ENCODE data around the gene CCDC51.
"Not testable (repeated sequence)": the region's sequence is repeated elsewhere in the genome, so short reads cannot be mapped to it uniquely, and the experiment has no call there.

CCDC51 gene

GRCh38 chr3:48467110-48467454 is 27.2 kb upstream of the CCDC51 start:
- peak overlapping the region; percentile 76 for H3K4me3 ChIP-seq (ENCODE audit: low read length)
- no peak for DNase-seq (ENCODE audit: low read depth, low spot score)

- H3K4me3 ChIP-seq (ENCODE audit: low read length) = peak overlapping the region; percentile 76
- DNase-seq (ENCODE audit: low read depth, low spot score) = no peak
Measured at GRCh38 chr3:48466386-48467109, 26.6 kb upstream of the CCDC51 start.

- H3K4me3 ChIP-seq (ENCODE audit: low read length) = peak overlapping the region; percentile 76
- peak; percentile 66 for DNase-seq (ENCODE audit: low read depth, low spot score)
Measured at GRCh38 chr3:48465531-48466378, 25.8 kb upstream of the CCDC51 start.

- H3K4me3 ChIP-seq (ENCODE audit: low read length) = no peak overlapping the region
- DNase-seq (ENCODE audit: low read depth, low spot score) = no peak
Measured at GRCh38 chr3:48465237-48465530, 25.3 kb upstream of the CCDC51 start.

- no peak overlapping the region for H3K4me3 ChIP-seq (ENCODE audit: low read length)
- DNase-seq (ENCODE audit: low read depth, low spot score) = no peak
Measured at GRCh38 chr3:48464713-48465221, 24.8 kb upstream of the CCDC51 start.

GRCh38 chr3:48463703-48464102 is 23.8 kb upstream of the CCDC51 start:
- no peak overlapping the region for H3K4me3 ChIP-seq (ENCODE audit: low read length)
- DNase-seq (ENCODE audit: low read depth, low spot score) = no peak

- H3K4me3 ChIP-seq (ENCODE audit: low read length); DNase-seq (ENCODE audit: low read depth, low spot score): not testable (repeated sequence)
Measured at GRCh38 chr3:48461767-48462166, 21.8 kb upstream of the CCDC51 start.

GRCh38 chr3:48460517-48460902 is 20.6 kb upstream of the CCDC51 start:
- no peak for DNase-seq (ENCODE audit: low read depth, low spot score)

GRCh38 chr3:48459773-48460516 is 20.0 kb upstream of the CCDC51 start:
- H3K4me3 ChIP-seq (ENCODE audit: low read length) = no peak overlapping the region
- DNase-seq (ENCODE audit: low read depth, low spot score) = no peak

More at GRCh38 chr3:48460517-48460902, 20.6 kb upstream of the CCDC51 start:
- no peak overlapping the region for H3K4me3 ChIP-seq (ENCODE audit: low read length)

- no peak for DNase-seq (ENCODE audit: low read depth, low spot score)
Measured at GRCh38 chr3:48459331-48459730, 19.4 kb upstream of the CCDC51 start.

GRCh38 chr3:48456456-48456855 is 16.5 kb upstream of the CCDC51 start:
- DNase-seq (ENCODE audit: low read depth, low spot score) = no peak
- H3K4me3 ChIP-seq (ENCODE audit: low read length) = no peak overlapping the region

More at GRCh38 chr3:48459331-48459730, 19.4 kb upstream of the CCDC51 start:
- no peak overlapping the region for H3K4me3 ChIP-seq (ENCODE audit: low read length)

- no peak overlapping the region for H3K4me3 ChIP-seq (ENCODE audit: low read length)
- DNase-seq (ENCODE audit: low read depth, low spot score) = no peak
Measured at GRCh38 chr3:48451270-48451669, 11.4 kb upstream of the CCDC51 start.

- peak within 1 kb of the TSS; percentile 92 for H3K4me3 ChIP-seq (ENCODE audit: low read length)
- DNase-seq (ENCODE audit: low read depth, low spot score) = peak; percentile 51
Measured at GRCh38 chr3:48446425-48447193, 6.7 kb upstream of the CCDC51 start, which contains the start of gene ATRIP. TSS of gene ATRIP (plus strand) at chr3:48446737. CDS start at chr3:48446846, 109 bp downstream.

- H3K4me3 ChIP-seq (ENCODE audit: low read length) = peak overlapping the region; percentile 92
- DNase-seq (ENCODE audit: low read depth, low spot score) = no peak
Measured at GRCh38 chr3:48446043-48446424, 6.1 kb upstream of the CCDC51 start.

- no peak for DNase-seq (ENCODE audit: low read depth, low spot score)
- peak overlapping the region; percentile 92 for H3K4me3 ChIP-seq (ENCODE audit: low read length)
Measured at GRCh38 chr3:48445277-48445882, 5.5 kb upstream of the CCDC51 start.

- peak overlapping the region; percentile 98; the same call in 1 of the 2 replicates for H3K4me3 ChIP-seq (ENCODE audit: low read length)
- no peak for DNase-seq (ENCODE audit: low read depth, low spot score)
Measured at GRCh38 chr3:48441940-48442339, 2.0 kb upstream of the CCDC51 start.

- DNase-seq (ENCODE audit: low read depth, low spot score) = no peak
Measured at GRCh38 chr3:48440590-48440958, 655 bp upstream of the CCDC51 start.

GRCh38 chr3:48437812-48438211 is 2.1 kb downstream of the CCDC51 start:
- H3K4me3 ChIP-seq (ENCODE audit: low read length) = no peak overlapping the region
- no peak for DNase-seq (ENCODE audit: low read depth, low spot score)

More at GRCh38 chr3:48440590-48440958, 655 bp upstream of the CCDC51 start:
- H3K4me3 ChIP-seq (ENCODE audit: low read length) = peak overlapping the region; percentile 98

- no peak for DNase-seq (ENCODE audit: low read depth, low spot score)
Measured at GRCh38 chr3:48436855-48437254, 3.1 kb downstream of the CCDC51 start.

More at GRCh38 chr3:48436855-48437254, 3.1 kb downstream of the CCDC51 start:
- H3K4me3 ChIP-seq (ENCODE audit: low read length) = no peak overlapping the region
